NCI-H1092 treated with DMSO at 0.1 percent for 48 hours (cell line): Measurements from ENCODE around the gene WDR38.

Source experiments
- DNase-seq: peaks from one replicate; lab custom pipeline; 2025; lab: John Stamatoyannopoulos, UW

Gene WDR38

GRCh38 chr9:124852829-124853531, at the start of gene WDR38:
Gene WDR38 (plus strand): TSS chr9:124853460. CDS start chr9:124853532, 72 bp downstream.
- peak; percentile 74 for DNase-seq

GRCh38 chr9:124803911-124804310, 49.3 kb upstream of the WDR38 start:
- no peak for DNase-seq

- no peak for DNase-seq
Observed at GRCh38 chr9:124805186-124805585, 48.1 kb upstream of the WDR38 start.

- DNase-seq: no peak
Observed at GRCh38 chr9:124808246-124808956, 44.9 kb upstream of the WDR38 start.

- DNase-seq: no peak
Observed at GRCh38 chr9:124809211-124809610, 44.0 kb upstream of the WDR38 start.

GRCh38 chr9:124809741-124810500, 43.3 kb upstream of the WDR38 start:
- no peak for DNase-seq

GRCh38 chr9:124810663-124811355, 42.5 kb upstream of the WDR38 start:
- DNase-seq: no peak

GRCh38 chr9:124812441-124812876, 40.8 kb upstream of the WDR38 start:
- DNase-seq: no peak

GRCh38 chr9:124813041-124813440, 40.2 kb upstream of the WDR38 start:
- DNase-seq: no peak

- DNase-seq: no peak
Observed at GRCh38 chr9:124813501-124814163, 39.6 kb upstream of the WDR38 start.

GRCh38 chr9:124814164-124814535, 39.1 kb upstream of the WDR38 start:
- no peak for DNase-seq

- no peak for DNase-seq
Observed at GRCh38 chr9:124815601-124816000, 37.7 kb upstream of the WDR38 start.

- DNase-seq: no peak
Observed at GRCh38 chr9:124818431-124819281, 34.6 kb upstream of the WDR38 start.

- no peak for DNase-seq
Observed at GRCh38 chr9:124820698-124821623, 32.3 kb upstream of the WDR38 start.

- no peak for DNase-seq
Observed at GRCh38 chr9:124828489-124829333, 24.5 kb upstream of the WDR38 start.

- no peak for DNase-seq
Observed at GRCh38 chr9:124829334-124829669, 24.0 kb upstream of the WDR38 start.

GRCh38 chr9:124830593-124830992, 22.7 kb upstream of the WDR38 start:
- no peak for DNase-seq

GRCh38 chr9:124831642-124832364, 21.5 kb upstream of the WDR38 start:
- DNase-seq: no peak
